ENCODE measurements around the gene KCNMA1.

The KCNMA1 gene

GRCh38 chr10:77075926-77076325 is 561.7 kb downstream of the KCNMA1 start:
- H3K4me3 ChIP-seq (ENCODE audit: low read depth, low read length), result no peak overlapping the region
- TF ChIP-seq MYC (IDR thresholded peaks at IDR 0.05; ENCODE audit: low read depth, low read length) (no peak), MAX (IDR thresholded peaks at IDR 0.05; ENCODE audit: low read depth, low read length) (no peak), POLR2A (IDR thresholded peaks at IDR 0.05; ENCODE audit: extremely low read depth, insufficient read length) (no peak), CTCF (IDR thresholded peaks at IDR 0.05; ENCODE audit: low read depth, low read length) (no peak)
- DNase-seq (ENCODE audit: low read depth), result no peak

- DNase-seq (ENCODE audit: low read depth), result no peak
- H3K4me3 ChIP-seq (ENCODE audit: low read depth, low read length), result no peak overlapping the region
- no peak for TF ChIP-seq MYC (IDR thresholded peaks at IDR 0.05; ENCODE audit: low read depth, low read length)
- no peak for TF ChIP-seq MAX (IDR thresholded peaks at IDR 0.05; ENCODE audit: low read depth, low read length)
- TF ChIP-seq POLR2A (IDR thresholded peaks at IDR 0.05; ENCODE audit: extremely low read depth, insufficient read length), result no peak
- no peak for TF ChIP-seq CTCF (IDR thresholded peaks at IDR 0.05; ENCODE audit: low read depth, low read length)
Observed at GRCh38 chr10:77074104-77074624, 563.4 kb downstream of the KCNMA1 start.

- H3K4me3 ChIP-seq (ENCODE audit: low read depth, low read length), result no peak overlapping the region
- DNase-seq (ENCODE audit: low read depth), result no peak
- TF ChIP-seq MAX (IDR thresholded peaks at IDR 0.05; ENCODE audit: low read depth, low read length) (no peak), MYC (IDR thresholded peaks at IDR 0.05; ENCODE audit: low read depth, low read length) (no peak), POLR2A (IDR thresholded peaks at IDR 0.05; ENCODE audit: extremely low read depth, insufficient read length) (no peak), CTCF (IDR thresholded peaks at IDR 0.05; ENCODE audit: low read depth, low read length) (no peak)
Observed at GRCh38 chr10:77073663-77073960, 564.0 kb downstream of the KCNMA1 start.

GRCh38 chr10:77072836-77073662 is 564.6 kb downstream of the KCNMA1 start:
- TF ChIP-seq CTCF (IDR thresholded peaks at IDR 0.05; ENCODE audit: low read depth, low read length), result no peak
- TF ChIP-seq MAX (IDR thresholded peaks at IDR 0.05; ENCODE audit: low read depth, low read length), result no peak
- no peak for TF ChIP-seq POLR2A (IDR thresholded peaks at IDR 0.05; ENCODE audit: extremely low read depth, insufficient read length)
- no peak for TF ChIP-seq MYC (IDR thresholded peaks at IDR 0.05; ENCODE audit: low read depth, low read length)
- no peak overlapping the region for H3K4me3 ChIP-seq (ENCODE audit: low read depth, low read length)
- DNase-seq (ENCODE audit: low read depth), result no peak

GRCh38 chr10:77072361-77072835 is 565.2 kb downstream of the KCNMA1 start:
- no peak overlapping the region for H3K4me3 ChIP-seq (ENCODE audit: low read depth, low read length)
- no peak for TF ChIP-seq POLR2A (IDR thresholded peaks at IDR 0.05; ENCODE audit: extremely low read depth, insufficient read length)
- TF ChIP-seq CTCF (IDR thresholded peaks at IDR 0.05; ENCODE audit: low read depth, low read length), result no peak
- no peak for TF ChIP-seq MYC (IDR thresholded peaks at IDR 0.05; ENCODE audit: low read depth, low read length)
- no peak for TF ChIP-seq MAX (IDR thresholded peaks at IDR 0.05; ENCODE audit: low read depth, low read length)
- no peak for DNase-seq (ENCODE audit: low read depth)

Measured in NB4 (cell line).